WTC11 (cell line): Measurements from ENCODE around the gene CLCF1.
A peak's percentile ranks its signal among the peaks of the same experiment; 100 is the strongest.

Experiments
- CREB1 ChIP-seq: sonication (generic); formaldehyde crosslinking; IDR thresholded peaks from 2 replicates; pipeline ENCODE4 v1.8.0; 2023; ENCODE audit warnings: mild to moderate bottlenecking, missing genetic modification reagents
- CTCF ChIP-seq: fragments of 200-600 bp; IDR thresholded peaks from 2 replicates; pipeline ENCODE4 v1.8.0; 2022; ENCODE audit warnings: antibody characterized with exemption
- GABPB1 ChIP-seq: sonication (generic); formaldehyde crosslinking; IDR thresholded peaks from 2 replicates; pipeline ENCODE4 v1.8.1; 2023; ENCODE audit warnings: mild to moderate bottlenecking, missing genetic modification reagents
- MAX ChIP-seq: sonication (generic); formaldehyde crosslinking; IDR thresholded peaks from 2 replicates; pipeline ENCODE4 v1.8.0; 2022; ENCODE audit warnings: mild to moderate bottlenecking, missing genetic modification reagents
- MLX ChIP-seq: sonication (generic); formaldehyde crosslinking; IDR thresholded peaks from 2 replicates; pipeline ENCODE4 v1.8.1; 2023; ENCODE audit warnings: mild to moderate bottlenecking, missing genetic modification reagents, moderate library complexity
- NFYB ChIP-seq: sonication (generic); formaldehyde crosslinking; conservative IDR thresholded peaks from 2 replicates; pipeline ENCODE4 v1.8.0; 2022; ENCODE audit warnings: low read depth, missing genetic modification reagents
- SP1 ChIP-seq: sonication (generic); formaldehyde crosslinking; conservative IDR thresholded peaks from 2 replicates; pipeline ENCODE4 v1.8.1; 2022; ENCODE audit warnings: missing genetic modification reagents
- ZNF263 ChIP-seq: sonication (generic); formaldehyde crosslinking; IDR thresholded peaks from 2 replicates; pipeline ENCODE4 v1.8.1; 2022; ENCODE audit warnings: low read depth, mild to moderate bottlenecking, moderate library complexity, missing genetic modification reagents
- TF ChIP-seq, protein P1 (sequence below): sonication (generic); formaldehyde crosslinking; IDR thresholded peaks from 2 replicates; pipeline ENCODE4 v1.8.0; 2022; ENCODE audit warnings: mild to moderate bottlenecking, missing genetic modification reagents

GRCh38 chr11:67379061-67380058, 6.0 kb upstream of the CLCF1 start:
- TF ChIP-seq MAX (CRISPR knock-in tag) (no peak), CTCF (no peak), GABPB1 (CRISPR knock-in tag) (no peak), MLX (CRISPR knock-in tag) (no peak), CREB1 (CRISPR knock-in tag) (no peak), ZNF263 (CRISPR knock-in tag) (0 out of 2 replicates have a peak, but pooled peaks have one; percentile 39), NFYB (CRISPR knock-in tag) (no peak), SP1 (no peak)
- TF ChIP-seq, protein P1, sequence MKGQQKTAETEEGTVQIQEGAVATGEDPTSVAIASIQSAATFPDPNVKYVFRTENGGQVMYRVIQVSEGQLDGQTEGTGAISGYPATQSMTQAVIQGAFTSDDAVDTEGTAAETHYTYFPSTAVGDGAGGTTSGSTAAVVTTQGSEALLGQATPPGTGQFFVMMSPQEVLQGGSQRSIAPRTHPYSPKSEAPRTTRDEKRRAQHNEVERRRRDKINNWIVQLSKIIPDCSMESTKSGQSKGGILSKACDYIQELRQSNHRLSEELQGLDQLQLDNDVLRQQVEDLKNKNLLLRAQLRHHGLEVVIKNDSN (CRISPR knock-in tag), result no peak
